Right atrium auricular region (tissue), 2 donors: ENCODE data around the gene MIOX. TPM values are rescaled to one million over a fixed set of nuclear protein-coding genes. Genes with fewer than 3 reads are reported as not detected.

ENCODE experiments used
- DNase-seq: peaks from one replicate; pipeline ENCODE4 v3.0.0-alpha.2; 2019; ENCODE audit warnings: low spot score
- H3K27ac ChIP-seq, 2 donors: fragments of 200-600 bp; sonication (generic); 1 replicate in 1 of 2; 2 replicates in 1 of 2; pipeline ENCODE4 v1.5.1; 2016 to 2019
- H3K27me3 ChIP-seq, 2 donors: fragments of 200-600 bp; sonication (generic); one replicate each; pipeline versions ENCODE4 v1.5.1 to v1.6.0; 2017 to 2019
- H3K36me3 ChIP-seq: fragments of 200-600 bp; sonication (generic); one replicate; pipeline ENCODE4 v1.5.1; 2016
- H3K4me1 ChIP-seq, 2 donors: fragments of 200-600 bp; sonication (generic); one replicate each; pipeline versions ENCODE4 v1.5.1 to v1.6.0; 2017 to 2019
- H3K4me3 ChIP-seq, 2 donors: fragments of 200-600 bp; sonication (generic); 1 replicate in 1 of 2; 2 replicates in 1 of 2; pipeline ENCODE4 v1.5.1; 2017 to 2019; ENCODE audit warnings: mild to moderate bottlenecking in 1 of 2, moderate library complexity in 1 of 2
- H3K9me3 ChIP-seq, 2 donors: fragments of 200-600 bp; sonication (generic); one replicate each; pipeline ENCODE4 v1.5.1; 2019
- total RNA-seq, 2 donors: library from RNA; depleted of rRNA; stranded (reverse); fragments of >200 nt; gene quantifications; one replicate each; pipeline ENCODE4 v1.1.0, GENCODE V29; 2016
- TF ChIP-seq, protein P1 (sequence below), 2 donors: fragments of 200-600 bp; sonication (generic); IDR thresholded peaks; one replicate each; pipeline ENCODE4 v1.5.1; 2019; ENCODE audit warnings: antibody characterized with exemption in 2 of 2

The MIOX gene
- not detected for total RNA-seq

DNA sequence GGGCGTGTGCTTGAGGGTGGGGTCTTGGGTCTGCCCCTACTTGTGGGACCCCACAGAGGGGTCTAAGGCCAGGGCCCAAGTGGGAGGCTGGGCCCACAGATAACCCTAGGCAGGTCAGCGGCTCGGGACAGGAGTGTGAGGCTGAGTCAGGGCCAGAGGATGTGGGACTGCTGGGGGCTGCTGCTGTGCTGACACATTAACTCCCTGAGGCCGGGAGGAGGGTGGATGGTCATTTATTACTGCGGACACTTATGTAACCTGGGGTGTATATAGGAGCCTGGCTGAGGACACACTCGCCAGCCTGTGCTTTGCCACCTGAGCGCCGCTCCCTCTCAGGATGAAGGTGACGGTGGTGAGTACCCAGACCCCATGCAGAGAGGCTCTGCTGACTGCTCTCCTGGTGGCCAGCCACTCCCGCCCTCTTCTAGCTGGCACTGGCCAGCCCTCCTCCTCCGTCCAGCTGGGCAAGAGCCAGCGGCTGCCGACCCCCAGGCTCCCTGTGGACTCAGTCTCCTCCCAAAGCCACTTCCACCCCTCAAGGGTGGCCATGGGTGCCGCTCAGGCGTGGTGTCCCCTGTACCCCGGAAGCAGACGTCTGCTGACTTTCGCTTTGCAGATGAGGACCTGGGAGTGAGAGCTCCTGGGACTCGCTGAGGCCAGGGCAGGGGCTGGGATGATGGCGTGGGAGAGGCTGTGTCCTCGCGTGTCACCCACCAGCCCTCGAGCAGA is at the start of gene MIOX:
Gene MIOX (plus strand): TSS at position 299 of the 729 bp plus-strand sequence. CDS start 39 bp downstream, at position 338.
- peaks cover 6 to 13% of the 10 kb centered on the region in 2 donors for H3K27me3 ChIP-seq
- H3K36me3 ChIP-seq: no peaks in the 10 kb centered on the region
- H3K27ac ChIP-seq: no peak within 1 kb of the TSS
- no peak for DNase-seq
- TF ChIP-seq, protein P1, sequence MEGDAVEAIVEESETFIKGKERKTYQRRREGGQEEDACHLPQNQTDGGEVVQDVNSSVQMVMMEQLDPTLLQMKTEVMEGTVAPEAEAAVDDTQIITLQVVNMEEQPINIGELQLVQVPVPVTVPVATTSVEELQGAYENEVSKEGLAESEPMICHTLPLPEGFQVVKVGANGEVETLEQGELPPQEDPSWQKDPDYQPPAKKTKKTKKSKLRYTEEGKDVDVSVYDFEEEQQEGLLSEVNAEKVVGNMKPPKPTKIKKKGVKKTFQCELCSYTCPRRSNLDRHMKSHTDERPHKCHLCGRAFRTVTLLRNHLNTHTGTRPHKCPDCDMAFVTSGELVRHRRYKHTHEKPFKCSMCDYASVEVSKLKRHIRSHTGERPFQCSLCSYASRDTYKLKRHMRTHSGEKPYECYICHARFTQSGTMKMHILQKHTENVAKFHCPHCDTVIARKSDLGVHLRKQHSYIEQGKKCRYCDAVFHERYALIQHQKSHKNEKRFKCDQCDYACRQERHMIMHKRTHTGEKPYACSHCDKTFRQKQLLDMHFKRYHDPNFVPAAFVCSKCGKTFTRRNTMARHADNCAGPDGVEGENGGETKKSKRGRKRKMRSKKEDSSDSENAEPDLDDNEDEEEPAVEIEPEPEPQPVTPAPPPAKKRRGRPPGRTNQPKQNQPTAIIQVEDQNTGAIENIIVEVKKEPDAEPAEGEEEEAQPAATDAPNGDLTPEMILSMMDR (IDR thresholded peaks at IDR 0.05): no peak
- H3K4me3 ChIP-seq: no peak within 1 kb of the TSS
- no peaks in the 10 kb centered on the region for H3K9me3 ChIP-seq
- H3K4me1 ChIP-seq: peaks cover 0 to 5% of the 10 kb centered on the region in 2 donors

DNA sequence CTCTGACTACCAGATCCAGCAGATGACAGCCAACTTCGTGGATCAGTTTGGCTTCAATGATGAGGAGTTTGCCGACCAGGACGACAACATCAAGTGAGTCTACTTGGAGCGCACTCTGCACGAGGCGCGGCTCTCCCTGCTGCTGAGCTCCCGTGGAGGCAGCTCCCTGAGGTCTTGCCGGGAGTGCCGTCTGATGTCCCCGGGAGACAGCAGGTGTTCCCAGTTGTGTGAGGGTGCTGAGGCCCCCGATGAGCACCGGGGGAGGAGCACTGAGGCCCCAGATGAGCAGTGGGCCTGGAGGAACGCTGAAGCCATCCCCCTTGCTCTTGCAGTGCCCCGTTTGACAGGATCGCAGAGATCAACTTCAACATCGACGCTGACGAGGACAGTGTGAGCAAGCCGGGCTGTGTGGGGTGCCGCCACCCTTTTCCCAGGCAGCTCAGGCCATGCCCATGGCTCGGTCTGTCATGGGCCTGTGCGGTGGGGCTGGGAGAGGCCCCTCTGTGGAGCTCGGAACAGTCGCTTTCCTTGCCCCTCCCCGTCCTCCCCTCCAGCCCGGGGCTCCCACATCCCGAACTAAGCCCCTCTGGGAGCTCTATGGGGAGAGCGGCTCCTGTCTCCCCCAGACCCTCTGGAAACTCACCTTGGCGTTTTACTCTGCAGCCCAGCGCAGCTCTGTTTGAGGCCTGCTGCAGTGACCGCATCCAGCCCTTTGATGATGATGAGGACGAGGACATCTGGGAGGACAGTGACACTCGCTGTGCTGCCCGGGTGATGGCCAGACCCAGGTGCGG is 49.0 kb upstream of the MIOX start:
- Histone ChIP-seq H3K27me3 (no peaks in the 10 kb centered on the region), H3K4me1 (no peaks in the 10 kb centered on the region), H3K36me3 (peaks cover 71% of the 10 kb centered on the region), H3K27ac (no peak overlapping the region), H3K4me3 (no peak overlapping the region), H3K9me3 (no peaks in the 10 kb centered on the region)
- TF ChIP-seq, protein P1 (IDR thresholded peaks at IDR 0.05): no peak
- DNase-seq: no peak

DNA sequence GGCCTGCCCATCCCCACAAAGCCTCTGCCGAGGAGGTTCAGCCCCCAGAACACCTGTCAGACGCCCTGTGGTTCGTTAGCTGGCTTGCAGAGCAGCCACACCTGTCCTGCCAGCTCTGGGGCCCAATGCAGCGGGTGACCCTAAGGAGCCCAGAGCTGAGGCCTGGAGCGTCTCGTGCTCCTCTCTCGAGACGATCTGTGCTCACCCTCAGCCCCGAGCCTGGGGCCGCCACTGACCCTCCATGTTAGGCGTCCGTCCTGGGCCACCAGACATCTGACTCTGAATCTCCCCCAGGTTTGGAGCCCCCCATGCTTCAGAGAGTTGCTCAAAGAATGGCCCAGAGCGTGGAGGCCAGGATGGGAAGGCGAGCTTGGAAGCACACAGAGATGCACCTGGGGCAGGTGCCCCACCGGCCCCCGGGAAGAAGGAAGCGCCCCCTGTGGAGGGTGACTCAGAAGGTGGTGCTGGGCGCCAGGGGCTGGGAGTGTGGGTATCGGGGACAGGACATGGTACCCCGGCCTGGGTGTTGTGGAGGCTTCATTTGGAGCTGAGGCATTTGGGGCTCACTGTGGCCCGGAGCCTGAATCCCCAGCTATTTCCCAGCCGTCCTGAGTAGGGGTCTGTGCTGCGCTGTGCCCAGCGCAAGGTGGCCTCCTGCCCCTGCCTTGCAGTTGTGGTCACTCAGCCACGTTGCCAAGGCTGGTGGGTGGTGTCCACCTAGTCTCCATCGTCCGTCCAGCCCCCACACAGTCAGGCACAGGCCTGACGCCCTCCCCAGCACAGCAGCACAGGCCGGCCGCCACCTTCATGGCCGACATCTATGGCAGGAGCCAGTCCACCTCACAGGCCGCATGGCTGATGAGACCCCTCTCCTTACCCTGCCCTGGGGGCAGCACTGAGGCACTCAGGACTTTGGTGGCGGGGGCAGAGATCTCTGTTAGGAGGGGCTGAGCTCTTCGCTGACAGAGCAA is 48.1 kb upstream of the MIOX start:
- no peaks in the 10 kb centered on the region for H3K4me1 ChIP-seq
- no peak overlapping the region for H3K4me3 ChIP-seq
- no peaks in the 10 kb centered on the region for H3K27me3 ChIP-seq
- no peak for DNase-seq
- TF ChIP-seq, protein P1 (IDR thresholded peaks at IDR 0.05): no peak
- H3K9me3 ChIP-seq: no peaks in the 10 kb centered on the region
- no peak overlapping the region for H3K27ac ChIP-seq
- H3K36me3 ChIP-seq: peaks cover 68% of the 10 kb centered on the region

DNA sequence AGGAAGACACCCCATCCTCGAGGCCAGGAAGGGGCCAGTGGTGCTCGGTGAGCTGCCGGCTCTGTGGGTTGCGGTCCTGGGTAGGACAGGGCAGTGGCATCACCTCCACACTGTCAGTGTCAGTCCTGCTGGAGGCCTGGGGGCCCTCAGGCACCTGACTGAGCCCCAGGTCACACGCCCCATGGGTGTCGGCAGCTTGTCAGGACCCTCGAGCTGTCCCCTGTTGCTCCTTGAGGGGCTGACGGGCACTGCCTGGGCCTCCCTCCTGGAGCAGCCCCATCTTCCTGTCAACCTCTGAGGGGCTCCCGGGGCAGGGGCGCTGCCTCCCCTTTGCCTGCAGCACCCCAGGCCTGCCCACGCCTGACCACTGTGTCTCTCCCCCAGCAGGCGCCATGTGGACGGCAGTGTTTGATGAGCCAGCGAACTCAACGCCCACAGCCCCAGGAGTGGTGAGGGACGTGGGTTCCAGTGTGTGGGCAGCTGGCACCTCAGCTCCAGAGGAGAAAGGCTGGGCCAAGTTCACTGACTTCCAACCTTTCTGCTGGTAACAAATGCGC is 47.3 kb upstream of the MIOX start:
- Histone ChIP-seq H3K9me3 (no peaks in the 10 kb centered on the region), H3K27me3 (no peaks in the 10 kb centered on the region), H3K4me3 (no peak overlapping the region), H3K36me3 (peaks cover 68% of the 10 kb centered on the region), H3K4me1 (peaks cover 0 to 6% of the 10 kb centered on the region in 2 donors), H3K27ac (no peak overlapping the region)
- TF ChIP-seq, protein P1 (IDR thresholded peaks at IDR 0.05): no peak
- DNase-seq: no peak

DNA sequence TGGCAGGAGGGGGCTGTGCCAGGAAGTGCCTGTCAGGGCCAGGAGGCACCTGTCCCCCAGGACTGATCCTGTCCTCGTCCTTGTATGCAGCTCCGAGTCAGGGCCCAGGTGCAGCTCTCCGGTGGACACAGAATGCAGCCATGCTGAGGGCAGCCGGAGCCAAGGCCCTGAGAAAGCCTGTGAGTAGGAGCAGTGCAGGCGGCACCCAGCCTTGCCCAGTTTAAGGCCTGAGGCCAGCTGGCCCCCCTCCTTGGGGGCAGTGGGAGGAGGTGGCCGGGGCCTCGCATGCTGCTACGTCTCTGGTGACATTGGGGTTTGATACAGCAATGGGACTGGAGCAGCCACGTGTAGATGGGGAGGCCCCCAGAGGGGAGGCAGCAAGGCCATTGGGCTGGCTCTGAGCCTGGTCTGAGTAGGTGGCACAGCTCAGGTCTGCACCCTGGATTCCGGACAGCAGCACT is 46.8 kb upstream of the MIOX start:
- Histone ChIP-seq H3K27me3 (no peaks in the 10 kb centered on the region), H3K4me3 (no peak overlapping the region), H3K36me3 (peaks cover 66% of the 10 kb centered on the region), H3K27ac (no peak overlapping the region), H3K4me1 (peaks cover 0 to 11% of the 10 kb centered on the region in 2 donors), H3K9me3 (no peaks in the 10 kb centered on the region)
- no peak for DNase-seq
- TF ChIP-seq, protein P1 (IDR thresholded peaks at IDR 0.05): no peak
